Activated naive CD8-positive, alpha-beta T cell treated with anti-CD3 and anti-CD28 coated beads, Interleukin-2, amount 50 U/mL, for 16 hours (primary cell): ENCODE data around the gene HBB.

Experiments used
- DNase-seq: peaks from one replicate; pipeline ENCODE4 v3.0.0-alpha.2; 2020; ENCODE audit warnings: low read depth, low spot score

Gene HBB

DNA sequence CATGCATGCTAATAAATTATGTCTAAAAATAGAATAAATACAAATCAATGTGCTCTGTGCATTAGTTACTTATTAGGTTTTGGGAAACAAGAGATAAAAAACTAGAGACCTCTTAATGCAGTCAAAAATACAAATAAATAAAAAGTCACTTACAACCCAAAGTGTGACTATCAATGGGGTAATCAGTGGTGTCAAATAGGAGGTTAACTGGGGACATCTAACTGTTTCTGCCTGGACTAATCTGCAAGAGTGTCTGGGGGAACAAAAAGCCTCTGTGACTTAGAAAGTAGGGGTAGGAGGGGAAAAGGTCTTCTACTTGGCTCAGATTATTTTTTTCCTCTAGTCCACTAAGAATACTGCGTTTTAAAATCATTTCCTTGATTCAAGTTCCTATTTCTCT is 810 bp upstream of the HBB start:
- no peak for DNase-seq

DNA sequence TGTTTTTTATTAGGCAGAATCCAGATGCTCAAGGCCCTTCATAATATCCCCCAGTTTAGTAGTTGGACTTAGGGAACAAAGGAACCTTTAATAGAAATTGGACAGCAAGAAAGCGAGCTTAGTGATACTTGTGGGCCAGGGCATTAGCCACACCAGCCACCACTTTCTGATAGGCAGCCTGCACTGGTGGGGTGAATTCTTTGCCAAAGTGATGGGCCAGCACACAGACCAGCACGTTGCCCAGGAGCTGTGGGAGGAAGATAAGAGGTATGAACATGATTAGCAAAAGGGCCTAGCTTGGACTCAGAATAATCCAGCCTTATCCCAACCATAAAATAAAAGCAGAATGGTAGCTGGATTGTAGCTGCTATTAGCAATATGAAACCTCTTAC is 1.4 kb downstream of the HBB start:
- no peak for DNase-seq

DNA sequence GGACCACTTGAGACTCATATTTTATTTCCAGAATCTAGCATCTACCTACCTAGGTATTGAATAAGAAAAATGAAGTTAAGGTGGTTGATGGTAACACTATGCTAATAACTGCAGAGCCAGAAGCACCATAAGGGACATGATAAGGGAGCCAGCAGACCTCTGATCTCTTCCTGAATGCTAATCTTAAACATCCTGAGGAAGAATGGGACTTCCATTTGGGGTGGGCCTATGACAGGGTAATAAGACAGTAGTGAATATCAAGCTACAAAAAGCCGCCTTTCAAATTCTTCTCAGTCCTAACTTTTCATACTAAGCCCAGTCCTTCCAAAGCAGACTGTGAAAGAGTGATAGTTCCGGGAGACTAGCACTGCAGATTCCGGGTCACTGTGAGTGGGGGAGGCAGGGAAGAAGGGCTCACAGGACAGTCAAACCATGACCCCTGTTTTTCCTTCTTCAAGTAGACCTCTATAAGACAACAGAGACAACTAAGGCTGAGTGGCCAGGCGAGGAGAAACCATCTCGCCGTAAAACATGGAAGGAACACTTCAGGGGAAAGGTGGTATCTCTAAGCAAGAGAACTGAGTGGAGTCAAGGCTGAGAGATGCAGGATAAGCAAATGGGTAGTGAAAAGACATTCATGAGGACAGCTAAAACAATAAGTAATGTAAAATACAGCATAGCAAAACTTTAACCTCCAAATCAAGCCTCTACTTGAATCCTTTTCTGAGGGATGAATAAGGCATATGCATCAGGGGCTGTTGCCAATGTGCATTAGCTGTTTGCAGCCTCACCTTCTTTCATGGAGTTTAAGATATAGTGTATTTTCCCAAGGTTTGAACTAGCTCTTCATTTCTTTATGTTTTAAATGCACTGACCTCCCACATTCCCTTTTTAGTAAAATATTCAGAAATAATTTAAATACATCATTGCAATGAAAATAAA is 2.1 kb downstream of the HBB start:
- DNase-seq, result no peak

DNA sequence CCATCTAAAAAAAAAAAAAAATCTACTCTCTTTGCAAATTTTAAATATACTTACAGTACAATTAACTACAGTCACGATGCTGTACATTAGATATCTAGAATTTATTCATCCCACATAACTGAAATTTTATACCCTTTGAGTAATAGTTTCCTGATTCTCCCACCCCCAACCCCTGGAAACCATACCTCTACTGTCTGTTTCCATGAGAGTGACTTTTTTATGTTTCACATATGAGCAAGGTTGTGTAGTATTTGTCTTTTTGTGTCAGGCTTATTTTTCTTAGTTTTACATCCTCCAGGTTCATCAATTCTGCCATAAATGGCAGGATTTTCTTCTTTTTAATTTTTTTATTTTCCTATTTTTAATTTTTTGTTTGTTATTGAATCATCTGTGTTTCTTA is 3.2 kb downstream of the HBB start:
- no peak for DNase-seq

DNA sequence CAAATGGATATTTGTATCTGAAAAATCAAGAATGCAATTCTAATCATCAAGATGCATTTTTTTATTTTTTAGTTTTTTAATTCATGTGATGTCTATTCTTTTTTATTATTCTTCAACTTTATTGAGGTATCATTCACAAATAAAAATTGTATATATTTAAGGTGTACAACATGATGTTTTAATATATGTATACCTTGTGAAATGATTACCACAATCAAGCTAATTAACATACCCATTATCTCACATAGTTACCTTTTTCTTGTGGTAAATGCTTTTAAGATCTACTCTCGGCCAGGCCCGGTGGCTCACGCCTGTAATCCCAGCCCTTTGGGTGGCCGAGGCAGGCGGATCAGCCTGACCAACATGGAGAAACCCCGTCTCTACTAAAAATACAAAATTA is 3.7 kb downstream of the HBB start:
- DNase-seq, result no peak

DNA sequence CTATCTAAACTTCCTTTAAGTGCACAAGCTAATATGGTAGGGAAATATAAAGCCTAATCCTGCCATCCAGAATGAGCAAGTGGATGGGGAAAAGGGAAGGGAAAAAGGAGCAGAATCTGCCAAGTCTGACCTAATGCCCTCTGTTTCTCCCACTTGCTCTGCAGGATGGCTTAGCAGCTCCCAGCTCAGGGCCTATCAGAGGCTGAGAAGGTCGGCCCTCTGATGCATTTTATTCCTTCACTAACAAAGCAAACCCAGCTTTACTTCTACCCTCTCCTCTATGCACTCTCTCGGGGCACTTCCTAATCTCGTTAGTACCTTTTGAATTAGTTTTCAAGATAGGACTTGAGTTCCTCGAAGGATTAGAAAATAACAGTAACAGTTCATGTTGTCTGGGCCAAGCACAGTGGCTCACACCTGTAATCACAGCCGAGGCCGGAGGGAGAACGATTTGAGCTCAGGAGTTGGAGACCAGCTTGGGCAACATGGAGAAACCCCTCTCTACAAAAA is 16.4 kb downstream of the HBB start:
- DNase-seq, result no peak

DNA sequence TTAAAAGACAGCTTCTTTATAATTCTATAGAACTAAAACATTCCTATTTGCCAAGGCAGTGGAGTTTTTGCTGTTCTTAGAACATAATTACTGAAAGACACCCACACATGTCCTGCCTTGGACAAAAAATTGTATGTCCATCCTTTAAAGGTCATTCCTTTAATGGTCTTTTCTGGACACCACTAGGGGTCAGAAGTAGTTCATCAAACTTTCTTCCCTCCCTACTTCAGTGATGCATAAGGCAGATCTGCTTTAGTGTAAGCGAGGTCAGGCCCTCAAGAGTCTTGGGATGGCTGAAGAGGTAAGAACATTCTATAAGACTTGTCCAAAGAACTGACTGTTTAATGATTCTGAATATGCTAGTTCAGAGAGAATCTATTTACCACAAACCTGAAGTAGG is 22.1 kb downstream of the HBB start:
- DNase-seq, result no peak

DNA sequence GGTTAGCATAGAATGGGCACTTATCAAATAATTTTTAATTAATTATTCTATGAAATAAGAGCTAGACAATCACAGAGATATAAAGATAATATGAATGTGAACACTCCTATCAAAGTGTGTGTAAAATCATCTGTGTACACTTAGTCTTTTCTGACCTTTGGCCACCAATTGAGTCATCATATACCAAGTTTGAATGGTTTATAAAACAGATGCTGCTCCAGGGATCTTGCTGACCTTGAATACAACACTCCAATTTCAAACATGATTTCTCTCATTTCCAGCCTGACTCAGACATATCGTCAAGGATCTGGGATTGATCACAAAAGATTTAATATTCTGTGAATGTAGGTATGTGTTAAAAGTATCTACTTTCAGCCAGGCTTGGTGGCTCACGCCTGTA is 23.5 kb downstream of the HBB start:
- no peak for DNase-seq

DNA sequence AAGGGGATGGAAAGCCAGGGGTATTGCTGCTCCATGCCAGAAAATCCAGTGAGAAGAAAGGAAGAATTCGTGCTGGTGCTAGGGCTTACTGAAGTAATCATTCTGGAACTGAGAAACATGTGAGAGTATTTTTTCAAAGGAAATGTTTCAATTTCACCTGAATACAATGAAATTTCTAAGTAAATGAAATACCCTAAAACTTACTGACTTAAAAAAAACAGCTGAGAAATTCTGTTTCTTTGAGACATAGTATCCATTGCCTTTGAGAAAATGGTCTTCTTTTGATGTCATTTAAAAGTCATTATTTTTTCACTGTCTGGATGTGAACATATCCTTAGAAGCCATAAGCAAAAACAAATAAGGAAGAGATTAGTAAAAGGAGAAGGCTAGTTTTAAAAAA is 26.3 kb downstream of the HBB start, which contains the start of gene OR51V1:
OR51V1 (minus strand) TSS at position 101 of the 400 bp plus-strand sequence; CDS start at position 101, 0 bp downstream.
- no peak for DNase-seq

DNA sequence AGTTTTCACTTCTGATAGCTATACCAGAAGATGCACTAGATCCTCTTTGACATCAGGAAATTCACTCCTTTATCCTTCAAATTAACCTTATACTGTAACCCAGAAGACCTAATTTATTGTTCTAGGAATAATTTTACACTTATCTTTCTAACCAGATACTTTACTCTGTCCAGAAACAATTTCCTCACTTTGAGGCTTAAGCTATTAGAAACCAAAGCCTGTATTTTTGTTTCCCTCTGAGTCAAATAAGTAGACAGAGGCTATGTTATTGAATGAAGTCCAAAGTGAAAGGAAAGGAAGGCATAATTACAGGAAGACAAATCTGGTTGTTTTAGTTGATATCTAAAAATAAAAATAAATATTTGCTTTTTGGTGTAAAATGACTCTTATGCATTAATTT is 28.6 kb downstream of the HBB start:
- DNase-seq, result no peak

DNA sequence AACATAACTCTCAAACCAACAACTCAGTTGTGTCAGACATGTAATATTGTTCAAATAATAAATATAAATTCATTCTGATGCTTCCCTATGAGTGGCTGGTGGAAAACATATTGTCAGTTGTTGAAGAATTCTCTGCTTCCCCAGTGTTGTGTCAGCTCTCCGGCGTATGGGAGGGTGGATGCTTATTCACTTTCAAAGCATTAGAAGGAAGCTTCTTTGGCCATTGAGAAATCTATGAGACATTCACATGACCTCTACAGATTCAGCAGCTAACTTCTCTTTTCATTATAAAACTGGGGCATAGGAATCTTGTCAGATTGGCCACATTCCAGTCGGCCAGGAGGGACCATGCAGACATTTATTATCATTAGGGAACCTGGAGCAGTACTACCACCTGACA is 29.3 kb downstream of the HBB start:
- DNase-seq, result no peak

DNA sequence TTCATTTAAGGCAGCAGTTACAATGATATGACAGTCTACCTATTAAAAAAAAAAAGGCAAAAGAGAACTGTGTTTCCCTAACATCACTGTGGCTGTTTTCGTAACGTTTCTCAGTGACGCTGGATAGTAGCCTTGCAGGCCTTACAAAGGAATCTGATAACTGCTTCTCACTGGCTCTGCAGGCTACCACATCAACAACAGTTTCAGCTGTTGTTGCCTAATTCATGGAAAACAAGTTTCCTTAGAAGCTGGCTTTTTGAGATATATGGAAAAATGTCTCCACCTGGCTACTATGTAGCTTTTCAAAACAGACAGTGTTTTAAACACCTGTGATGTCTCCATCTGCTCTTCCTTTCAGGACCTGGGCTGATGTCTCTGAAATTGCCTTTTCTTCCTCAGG is 30.1 kb downstream of the HBB start:
- DNase-seq, result no peak

DNA sequence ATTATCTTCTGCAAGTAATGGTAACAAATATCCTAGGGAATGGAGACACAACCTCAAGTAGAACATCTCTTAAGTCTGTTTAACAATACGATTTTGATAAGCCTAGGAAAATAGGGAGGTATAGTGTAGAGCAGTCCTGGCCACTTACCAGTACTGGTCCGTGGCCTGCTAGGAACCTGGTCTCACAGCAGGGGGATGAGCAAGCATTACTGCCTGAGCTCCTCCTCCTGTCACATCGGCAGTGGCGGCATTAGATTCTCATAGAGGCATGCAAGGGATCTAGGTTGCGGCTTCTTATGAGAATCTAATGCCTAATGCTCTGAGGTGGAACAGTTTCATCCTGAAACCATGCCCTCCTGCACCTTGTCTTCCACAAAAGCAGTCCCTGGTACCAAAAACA is 30.8 kb downstream of the HBB start:
- no peak for DNase-seq

DNA sequence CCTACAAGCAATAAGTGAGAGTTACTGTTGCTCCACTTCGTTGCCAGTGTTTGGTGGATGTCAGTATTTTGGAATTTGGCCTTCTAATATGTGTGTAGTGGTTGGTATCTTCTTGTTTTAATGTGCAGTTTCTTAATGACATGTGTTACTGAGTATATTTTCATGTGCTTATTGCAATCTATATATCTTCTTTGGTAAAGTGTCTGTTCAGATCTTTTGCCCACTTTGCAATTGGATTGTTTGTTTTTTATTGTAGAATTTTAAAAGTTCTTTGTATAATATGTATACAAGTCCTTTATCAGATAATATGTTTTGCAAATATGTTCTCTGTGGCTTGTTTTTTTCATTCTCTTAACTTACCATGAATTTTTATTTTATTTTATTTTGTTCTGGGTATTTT is 34.1 kb downstream of the HBB start:
- DNase-seq, result no peak

DNA sequence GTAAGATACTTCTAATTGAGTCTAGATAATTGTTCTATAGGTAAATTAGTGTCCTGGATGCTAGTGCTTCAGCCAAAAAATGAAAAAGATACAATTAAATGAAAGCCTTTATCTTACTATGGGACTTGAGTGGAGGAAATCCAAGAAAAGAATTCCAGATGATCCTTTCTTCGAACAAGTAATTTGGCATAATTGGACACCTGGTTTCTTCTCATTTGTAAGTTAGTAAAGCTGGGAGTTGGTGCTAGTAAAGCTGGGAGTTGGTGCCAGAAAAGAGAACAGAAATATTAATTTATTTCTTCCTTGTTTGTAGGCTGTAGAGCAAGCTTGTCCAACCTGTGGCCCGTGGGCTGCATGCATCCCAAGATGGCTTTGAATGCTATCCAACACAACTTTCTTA is 38.7 kb downstream of the HBB start:
- no peak for DNase-seq

DNA sequence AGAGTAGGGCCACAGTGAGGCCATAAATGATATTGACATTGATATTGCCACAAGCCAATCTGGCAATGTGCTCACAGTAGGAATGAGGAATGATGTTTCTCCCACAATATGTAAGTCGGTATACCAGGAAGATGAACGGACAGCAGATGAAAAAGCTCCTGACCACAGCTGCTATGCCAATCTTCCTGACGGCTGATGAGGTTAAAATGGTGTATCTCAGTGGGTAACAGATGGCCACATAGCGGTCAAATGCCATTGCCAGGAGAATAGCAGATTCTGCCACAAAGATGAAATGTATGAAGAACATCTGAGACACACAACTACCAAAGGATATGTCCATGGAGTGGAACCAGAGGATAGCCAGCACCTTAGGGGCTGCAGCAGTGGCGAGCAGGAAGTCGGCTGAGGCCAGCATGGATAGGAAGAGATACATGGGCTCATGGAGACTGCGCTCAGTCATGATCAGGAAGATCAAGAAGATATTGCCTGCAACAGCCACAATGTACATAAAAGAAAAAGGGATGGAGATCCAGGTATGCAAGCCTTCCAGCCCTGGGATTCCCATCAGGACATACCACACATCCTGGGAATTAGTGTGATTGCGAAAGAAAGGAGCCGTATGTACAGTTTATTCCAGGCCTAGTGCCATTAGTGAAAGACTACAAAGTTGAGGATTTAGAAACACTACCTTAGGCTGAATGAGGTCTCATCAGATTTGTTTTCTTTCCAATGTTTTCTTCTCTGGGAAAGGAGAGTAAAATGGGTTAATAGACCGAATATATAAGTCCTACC is 48.6 kb downstream of the HBB start:
- no peak for DNase-seq
